LHCN-M2 (cell line): ENCODE measurements around the gene SAMHD1. TPM values are rescaled to one million over a fixed set of nuclear protein-coding genes. Genes with fewer than 3 reads are reported as not detected.
"Not testable (repeated sequence)": the region's sequence is repeated elsewhere in the genome, so short reads cannot be mapped to it uniquely, and the experiment has no call there.

ENCODE experiments used
- DNase-seq: peaks from one replicate; pipeline ENCODE4 v3.0.0-alpha.2; 2012; ENCODE audit warnings: low read depth
- total RNA-seq: library from RNA; depleted of rRNA; stranded (reverse); fragments of >200 nt; gene quantifications from 2 replicates; pipeline ENCODE4 v1.2.3, GENCODE V29; 2014; rRNA removed

Gene SAMHD1
- total RNA-seq, 1 experiment from 2014 or later = 21.5 TPM

DNA sequence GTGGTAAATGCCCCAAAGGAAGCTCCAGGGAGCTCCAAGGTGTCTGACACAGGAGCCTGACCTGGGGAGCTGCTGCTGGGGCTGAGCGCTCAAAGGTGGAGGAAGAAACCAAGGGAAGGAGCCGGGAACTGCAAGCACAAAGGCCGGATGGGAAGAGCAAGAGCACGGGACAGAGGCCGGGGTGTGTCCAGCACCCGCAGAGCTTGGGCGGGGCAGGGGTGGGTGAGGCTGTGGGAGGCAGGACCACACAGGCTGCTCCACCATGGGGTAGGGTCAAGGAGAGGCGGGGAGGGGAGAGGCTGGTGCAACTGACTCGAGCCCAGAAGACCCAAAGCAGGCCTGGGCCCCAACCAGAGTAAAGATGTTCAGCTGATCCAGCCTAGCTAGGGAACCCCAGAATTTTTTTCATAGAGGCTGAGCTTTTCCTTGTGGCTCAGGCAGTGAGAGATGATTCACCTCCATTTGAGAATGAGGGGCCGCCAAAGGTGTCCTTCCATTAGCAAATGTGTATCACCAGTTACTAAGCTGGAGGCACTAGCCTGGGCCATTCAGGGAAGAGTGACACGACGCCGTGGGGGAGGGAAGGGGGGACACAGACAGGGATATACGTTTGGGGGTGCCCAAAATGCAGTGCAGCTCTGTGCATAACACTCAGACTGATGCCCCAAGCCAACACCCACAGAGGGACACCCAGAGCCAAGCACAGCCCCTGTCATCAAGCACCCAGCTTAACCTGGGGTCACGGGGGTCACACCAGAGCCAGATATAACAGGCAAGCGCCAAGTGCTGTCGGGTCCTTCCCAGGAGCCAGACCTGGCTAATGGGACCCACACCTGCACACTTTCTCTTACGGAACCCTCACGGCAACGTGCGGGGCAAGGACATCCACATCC is 96.9 kb downstream of the SAMHD1 start:
- DNase-seq = no peak

DNA sequence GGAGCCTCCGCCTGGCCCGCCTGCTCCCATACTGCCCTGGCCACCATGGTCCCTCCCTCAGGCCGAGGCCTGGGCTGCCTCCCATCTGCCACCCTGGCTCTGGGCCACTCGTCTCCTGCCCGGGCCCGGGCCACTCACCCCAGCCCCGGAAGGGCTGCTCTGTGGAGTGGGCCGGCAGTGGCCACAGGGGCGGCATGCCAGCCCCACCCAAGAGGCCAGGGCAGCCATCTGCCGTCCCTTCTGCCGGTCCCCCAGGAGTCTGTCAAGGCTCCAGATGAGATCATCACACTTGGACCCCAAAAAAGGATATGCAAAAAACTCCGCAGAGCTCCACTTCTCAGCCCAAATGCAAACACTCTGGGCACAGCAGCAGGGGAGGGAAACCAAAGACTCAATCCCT is 99.3 kb downstream of the SAMHD1 start:
- no peak for DNase-seq

DNA sequence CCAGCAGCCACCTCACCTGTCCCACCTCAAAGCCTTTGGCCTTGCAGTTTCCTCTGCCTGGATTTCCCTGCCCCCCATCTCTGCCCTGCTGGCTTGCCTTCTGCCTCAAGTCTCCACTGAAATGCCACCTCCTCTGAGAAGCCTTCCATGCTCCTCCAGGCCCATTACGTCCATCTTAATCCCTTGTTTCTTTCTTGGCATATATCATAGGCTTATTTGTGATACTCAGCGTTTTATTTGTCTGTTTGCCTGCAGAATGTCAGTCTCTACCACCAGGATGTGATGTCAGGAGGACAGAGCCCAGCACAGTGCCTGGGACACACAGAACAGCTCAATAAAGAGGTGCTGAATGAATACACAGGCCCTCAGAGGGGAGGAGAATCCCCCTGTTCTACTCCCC is 100.0 kb downstream of the SAMHD1 start:
- no peak for DNase-seq

GRCh38 chr20:36850759-36851158 is 100.7 kb downstream of the SAMHD1 start:
- no peak for DNase-seq

- DNase-seq = no peak
These were observed 102.0 kb downstream of the SAMHD1 start for GRCh38 chr20:36849333-36850065.

GRCh38 chr20:36848677-36849076 is 102.8 kb downstream of the SAMHD1 start:
- no peak for DNase-seq

GRCh38 chr20:36848078-36848660 is 103.3 kb downstream of the SAMHD1 start:
- peak; percentile 85 for DNase-seq

- no peak for DNase-seq
These were observed 103.8 kb downstream of the SAMHD1 start for GRCh38 chr20:36847710-36848040.

GRCh38 chr20:36847009-36847709 is 104.3 kb downstream of the SAMHD1 start:
- peak; percentile 75 for DNase-seq

GRCh38 chr20:36845288-36845971 is 106.1 kb downstream of the SAMHD1 start:
- no peak for DNase-seq

- DNase-seq = not testable (repeated sequence)
These were observed 110.5 kb downstream of the SAMHD1 start for GRCh38 chr20:36841030-36841429.

Other genes starting within 250 kb of the SAMHD1 start
- gene NDRG3, start 205.6 kb downstream of the SAMHD1 start, total RNA-seq = 13.9 and 18.3 TPM in 2 replicates
- gene DSN1, start 177.9 kb downstream of the SAMHD1 start, total RNA-seq = 40.5 and 42.4 TPM in 2 replicates
- gene TLDC2, start 75.6 kb downstream of the SAMHD1 start, total RNA-seq = not detected in 2 replicates
- gene RBL1, start 144.3 kb upstream of the SAMHD1 start, total RNA-seq = 18.1 and 18.4 TPM in 2 replicates
- 260 and 273 TPM in 2 replicates for gene RPN2, start 227.6 kb upstream of the SAMHD1 start, total RNA-seq
- 0.83 and 4.0 TPM in 2 replicates for gene MROH8, start 227.8 kb upstream of the SAMHD1 start, total RNA-seq